H1 (cell line): ENCODE results near the gene ARID1B. TPM values are rescaled to one million over a fixed set of nuclear protein-coding genes. Genes with fewer than 3 reads are reported as not detected.

Experiments
- CEBPB ChIP-seq: IDR thresholded peaks from 2 replicates; pipeline ENCODE4 v1.6.1; 2012; ENCODE audit warnings: low read depth, low read length
- EZH2 ChIP-seq: fragments of 200-600 bp; sonication (generic); IDR thresholded peaks from 2 replicates; pipeline ENCODE4 v1.7.1; 2012; ENCODE audit warnings: low read depth, mild to moderate bottlenecking, moderate library complexity, low read length, inconsistent platforms; ENCODE audit not compliant: severe bottlenecking
- GABPA ChIP-seq: IDR thresholded peaks from 2 replicates; pipeline ENCODE4 v1.6.1; 2011; ENCODE audit warnings: mild to moderate bottlenecking, low read length, moderate library complexity, borderline replicate concordance; ENCODE audit not compliant: insufficient read depth
- KDM4A ChIP-seq: IDR thresholded peaks from one replicate; pipeline ENCODE4 v1.7.1; 2012; ENCODE audit warnings: low read depth, mild to moderate bottlenecking, moderate library complexity, low read length, inconsistent platforms; ENCODE audit not compliant: severe bottlenecking
- NANOG ChIP-seq: IDR thresholded peaks from 2 replicates; pipeline ENCODE4 v1.6.1; 2011; ENCODE audit warnings: low read length, low read depth, mild to moderate bottlenecking, inconsistent platforms; ENCODE audit not compliant: insufficient read depth, poor library complexity, severe bottlenecking
- POLR2AphosphoS5 ChIP-seq: IDR thresholded peaks from 2 replicates; pipeline ENCODE4 v1.6.1; 2011; ENCODE audit warnings: low read depth, low read length
- POU5F1 ChIP-seq: IDR thresholded peaks from 2 replicates; pipeline ENCODE4 v1.6.1; 2011; ENCODE audit warnings: low read depth, mild to moderate bottlenecking, low read length, moderate library complexity
- SAP30 ChIP-seq: fragments of 300-600 bp; sonication (generic); IDR thresholded peaks from 2 replicates; pipeline ENCODE4 v1.7.1; 2012; ENCODE audit warnings: low read length, moderate library complexity, mild to moderate bottlenecking, inconsistent platforms; ENCODE audit not compliant: insufficient read depth, insufficient replicate concordance
- SIN3A ChIP-seq, 2 experiments: IDR thresholded peaks in 1 of 2; conservative IDR thresholded peaks in 1 of 2; 2 replicates each; pipeline ENCODE4 v1.6.1; 2011 to 2012; ENCODE audit warnings: low read length in 2 of 2, improper control_type of control experiment in 1 of 2, low read depth in 1 of 2, mild to moderate bottlenecking in 1 of 2
- SIRT6 ChIP-seq: IDR thresholded peaks from one replicate; pipeline ENCODE4 v1.7.1; 2012; ENCODE audit warnings: low read length, inconsistent platforms
- TCF12 ChIP-seq: IDR thresholded peaks from 2 replicates; pipeline ENCODE4 v1.6.1; 2011; ENCODE audit warnings: low read depth, mild to moderate bottlenecking, low read length
- polyA plus RNA-seq, 7 experiments: library from polyadenylated mRNA; depleted of rRNA in 3 of 7; stranded (reverse) in 5 of 7; unstranded in 2 of 7; fragments of >200 nt in 5 of 7; fragments of 200-250 nt in 2 of 7; gene quantifications; 1 replicate in 5 of 7; 2 replicates in 1 of 7; 4 replicates in 1 of 7; pipeline versions ENCODE4 v1.2.1 to v1.2.3, GENCODE V29; 2011 to 2013; ENCODE audit warnings: missing spikeins in 2 of 7, mixed read lengths in 2 of 7
- total RNA-seq: library from RNA; stranded (reverse); fragmentation: NEBNext Ultra II Directional; extraction: Animal tissue kit (Norgen Biotek cat#: 25700); gene quantifications from 2 replicates; pipeline ENCODE4 v1.2.1, GENCODE V29; 2021

ARID1B gene
- total and polyA plus RNA-seq, 2 of the 8 experiments (the other 6 are each of a cell fraction or from before 2014, with no cell fraction given): 24.3 to 70.3 TPM

GRCh38 chr6:157021993-157022740, 245.0 kb downstream of the ARID1B start (continued):
- TF ChIP-seq EZH2 (no peak), POLR2AphosphoS5 (peak; percentile 45; the same call in 1 of the 2 replicates), KDM4A (no peak), SIN3A (conservative IDR thresholded peaks at IDR 0.05 in 1 of 2, IDR thresholded peaks at IDR 0.05 in 1 of 2; ENCODE audit: low read depth in 1 of 2, low read length in 2 of 2) (no peak), CEBPB (peak; percentile 93), NANOG (no peak), POU5F1 (no peak), SIRT6 (no peak), SAP30 (no peak), GABPA (no peak), TCF12 (no peak)
